ENCODE measurements around the gene FAM168A.

The FAM168A gene, protein sequence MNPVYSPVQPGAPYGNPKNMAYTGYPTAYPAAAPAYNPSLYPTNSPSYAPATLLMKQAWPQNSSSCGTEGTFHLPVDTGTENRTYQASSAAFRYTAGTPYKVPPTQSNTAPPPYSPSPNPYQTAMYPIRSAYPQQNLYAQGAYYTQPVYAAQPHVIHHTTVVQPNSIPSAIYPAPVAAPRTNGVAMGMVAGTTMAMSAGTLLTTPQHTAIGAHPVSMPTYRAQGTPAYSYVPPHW

GRCh38 chr11:73597956-73598718, at the start of gene FAM168A:
TSS of gene FAM168A (minus strand) at chr11:73598112. CDS start at chr11:73468474, 129,638 bp downstream.
- DNase-seq (ENCODE audit: low read depth): peak; percentile 99
- TF ChIP-seq CTCF (conservative IDR thresholded peaks at IDR 0.05; ENCODE audit: low read depth, low read length): no peak
- H3K4me3 ChIP-seq (ENCODE audit: low read depth, low read length): peak within 1 kb of the TSS; percentile 84

DNA sequence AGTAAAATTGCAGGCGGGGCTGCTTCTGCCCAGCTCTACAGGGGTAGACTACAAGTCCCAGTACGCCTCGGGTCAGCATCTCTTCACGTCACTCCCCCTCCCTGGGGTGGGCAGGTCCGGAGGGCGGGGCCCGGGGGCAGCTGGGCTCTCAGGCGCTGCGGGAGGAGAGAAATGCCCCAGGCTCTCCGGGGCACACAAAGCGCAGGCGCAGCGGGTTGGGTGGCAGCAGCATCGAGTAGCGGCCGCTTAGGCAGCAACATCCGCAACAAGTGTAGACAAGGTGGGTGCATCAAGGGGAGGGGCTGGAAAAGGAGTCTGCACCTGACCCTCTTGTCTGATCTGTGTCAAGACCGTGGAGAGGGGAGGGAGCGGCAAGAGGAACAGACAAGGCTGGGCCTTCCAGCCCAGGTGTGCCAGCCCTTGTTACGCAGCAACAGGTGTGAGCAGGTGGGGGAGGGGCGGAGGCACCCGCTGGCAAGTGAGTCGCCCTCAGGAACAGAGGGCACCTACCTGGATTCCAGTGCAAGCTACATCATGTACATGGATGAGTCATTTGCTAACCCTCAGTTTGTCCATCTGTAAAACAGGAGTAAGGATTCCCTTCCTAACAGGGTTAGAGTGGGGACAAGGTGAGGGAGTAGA, 49.7 kb upstream of the FAM168A start:
- peak overlapping the region; percentile 39 for H3K4me3 ChIP-seq (ENCODE audit: low read depth, low read length)
- TF ChIP-seq CTCF (conservative IDR thresholded peaks at IDR 0.05; ENCODE audit: low read depth, low read length): no peak
- peak; percentile 84 for DNase-seq (ENCODE audit: low read depth)

DNA sequence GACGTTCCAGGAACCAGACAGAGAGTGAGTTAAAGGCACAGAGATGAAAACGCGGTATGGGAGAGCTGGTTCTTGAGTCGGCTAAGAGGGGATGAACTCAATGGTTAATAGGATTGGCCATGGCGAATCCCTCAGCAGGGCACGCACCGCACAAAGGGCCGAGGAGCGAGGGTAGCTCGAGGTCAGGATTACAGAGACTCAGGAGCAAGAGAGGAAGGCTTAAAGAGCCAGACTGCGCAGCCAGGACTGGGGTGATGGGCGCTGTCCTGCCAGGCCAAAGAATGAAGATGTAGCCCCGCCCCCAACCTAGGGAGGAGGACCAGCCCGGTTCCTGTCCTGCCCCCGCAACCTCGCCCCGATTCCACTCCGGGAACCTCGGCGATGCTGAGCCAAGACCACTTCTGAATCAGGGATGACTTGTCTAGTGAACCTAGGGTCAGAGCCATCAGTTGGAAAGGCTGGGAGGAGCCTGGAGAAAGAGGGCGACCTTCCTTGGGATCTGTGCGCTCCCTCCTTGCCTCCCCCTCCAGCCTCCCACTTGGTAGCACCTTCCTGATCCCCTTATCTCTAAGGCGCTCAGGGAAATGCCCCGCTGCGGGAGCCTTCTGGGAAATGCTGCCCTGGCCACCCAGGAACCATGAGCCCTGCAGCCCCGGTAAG, 48.2 kb upstream of the FAM168A start, which contains the start of gene PLEKHB1:
Gene PLEKHB1, plus strand, starts transcription at position 610 of the 660 bp plus-strand sequence. Its CDS starts 28 bp downstream, at position 638.
- H3K4me3 ChIP-seq (ENCODE audit: low read depth, low read length): no peak within 1 kb of the TSS
- no peak for TF ChIP-seq CTCF (conservative IDR thresholded peaks at IDR 0.05; ENCODE audit: low read depth, low read length)

GRCh38 chr11:73645121-73645969, 47.4 kb upstream of the FAM168A start:
- H3K4me3 ChIP-seq (ENCODE audit: low read depth, low read length): no peak overlapping the region
- no peak for TF ChIP-seq CTCF (conservative IDR thresholded peaks at IDR 0.05; ENCODE audit: low read depth, low read length)
- no peak for DNase-seq (ENCODE audit: low read depth)

More for the DNA sequence above, 48.2 kb upstream of the FAM168A start, which contains the start of gene PLEKHB1:
- no peak for DNase-seq (ENCODE audit: low read depth)

- H3K4me3 ChIP-seq (ENCODE audit: low read depth, low read length): no peak overlapping the region
- TF ChIP-seq CTCF (conservative IDR thresholded peaks at IDR 0.05; ENCODE audit: low read depth, low read length): no peak
- DNase-seq (ENCODE audit: low read depth): no peak
Measured at GRCh38 chr11:73641668-73642067, 43.8 kb upstream of the FAM168A start.

DNA sequence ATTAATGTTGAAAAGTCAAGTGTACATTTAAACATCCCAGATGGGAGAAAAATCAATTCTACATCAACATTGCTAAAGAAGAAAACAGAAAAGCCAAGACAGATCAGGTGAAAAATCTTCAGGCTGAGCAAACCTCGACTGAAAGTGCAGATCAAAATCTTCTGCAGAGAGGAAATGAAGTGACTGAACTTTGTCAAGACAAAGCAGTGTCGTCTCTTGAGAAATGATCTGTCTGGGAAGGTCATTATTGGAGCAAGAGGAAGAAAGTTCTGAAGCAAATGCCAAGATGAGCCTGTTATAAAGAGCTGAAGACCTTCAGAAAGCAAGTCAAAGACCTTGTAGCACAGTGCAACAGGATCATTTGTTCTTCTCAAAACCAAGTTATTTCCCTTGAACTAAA, 42.7 kb upstream of the FAM168A start:
- TF ChIP-seq CTCF (conservative IDR thresholded peaks at IDR 0.05; ENCODE audit: low read depth, low read length): no peak
- no peak overlapping the region for H3K4me3 ChIP-seq (ENCODE audit: low read depth, low read length)
- no peak for DNase-seq (ENCODE audit: low read depth)
